ENCODE data around the gene CADPS2. TPM values are rescaled to one million over a fixed set of nuclear protein-coding genes. Genes with fewer than 3 reads are reported as not detected.

CADPS2 gene
- total and polyA plus RNA-seq, 4 donors, result 5.6 to 41.1 (median 11.0) TPM

- WGBS, result 61% methylated on average over 3 of the region's 3 CpGs
- TF ChIP-seq GABPA (IDR thresholded peaks at IDR 0.05 in 1 of 2, conservative IDR thresholded peaks at IDR 0.05 in 1 of 2), result no peak
- no peak overlapping the region for H3K4me3 ChIP-seq (ENCODE audit: low read depth in 1 of 3, low read length in 3 of 3)
- no peak overlapping the region for H3K9ac ChIP-seq (ENCODE audit: low read depth in 1 of 2, low read length in 2 of 2)
- no peaks in the 10 kb centered on the region for H3K4me1 ChIP-seq (ENCODE audit: control insufficient read depth in 4 of 4, insufficient read depth in 4 of 4, low read length in 3 of 4)
- H3K27me3 ChIP-seq (ENCODE audit: control insufficient read depth in 4 of 4, insufficient read depth in 4 of 4, low read length in 3 of 4), result no peaks in the 10 kb centered on the region
- DNase-seq (ENCODE audit: low spot score), result no peak
- no peaks in the 10 kb centered on the region for H3K9me3 ChIP-seq (ENCODE audit: control insufficient read depth in 4 of 4, low read length in 3 of 4)
- H3K27ac ChIP-seq (ENCODE audit: low read depth in 1 of 2, low read length in 2 of 2), result no peak overlapping the region
- H3K36me3 ChIP-seq (ENCODE audit: control insufficient read depth in 4 of 4, insufficient read depth in 3 of 4, low read depth in 1 of 4, low read length in 3 of 4), result no peaks in the 10 kb centered on the region
Measured at GRCh38 chr7:122752583-122752982, 133.7 kb downstream of the CADPS2 start.

DNA sequence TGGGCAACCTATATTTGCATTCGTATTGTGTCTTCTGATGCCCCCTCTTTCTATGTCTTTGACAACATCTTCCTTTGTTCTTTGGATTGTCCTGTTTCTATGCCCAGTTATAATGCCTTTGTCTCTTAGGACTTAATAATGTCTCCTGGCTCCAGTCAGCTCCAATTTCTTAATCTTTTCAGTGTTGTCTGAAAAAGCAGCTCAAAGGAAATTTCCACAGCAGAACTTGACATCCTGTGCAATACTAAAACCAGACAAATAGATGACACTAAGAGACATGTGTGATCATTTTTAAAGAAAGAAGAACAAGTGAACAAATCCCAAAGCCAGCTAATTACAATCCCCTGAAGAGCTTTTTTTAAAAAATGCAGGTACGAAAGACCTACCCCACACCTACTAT, 135.9 kb downstream of the CADPS2 start:
- Histone ChIP-seq H3K4me3 (ENCODE audit: low read depth in 1 of 3, low read length in 3 of 3) (no peak overlapping the region), H3K27me3 (ENCODE audit: control insufficient read depth in 4 of 4, insufficient read depth in 4 of 4, low read length in 3 of 4) (no peaks in the 10 kb centered on the region), H3K4me1 (ENCODE audit: control insufficient read depth in 4 of 4, insufficient read depth in 4 of 4, low read length in 3 of 4) (no peaks in the 10 kb centered on the region), H3K27ac (ENCODE audit: low read depth in 1 of 2, low read length in 2 of 2) (no peak overlapping the region), H3K36me3 (ENCODE audit: control insufficient read depth in 4 of 4, insufficient read depth in 3 of 4, low read depth in 1 of 4, low read length in 3 of 4) (no peaks in the 10 kb centered on the region), H3K9me3 (ENCODE audit: control insufficient read depth in 4 of 4, low read length in 3 of 4) (no peaks in the 10 kb centered on the region), H3K9ac (ENCODE audit: low read depth in 1 of 2, low read length in 2 of 2) (no peak overlapping the region)
- DNase-seq (ENCODE audit: low spot score), result no peak
- WGBS, result 92% methylated on average over 2 of the region's 2 CpGs
- TF ChIP-seq EGR1 (IDR thresholded peaks at IDR 0.05; ENCODE audit: low read depth in 2 of 2) (no peak), TAF1 (conservative IDR thresholded peaks at IDR 0.05) (no peak), RAD21 (IDR thresholded peaks at IDR 0.05) (no peak), SP1 (IDR thresholded peaks at IDR 0.05) (no peak), GABPA (IDR thresholded peaks at IDR 0.05 in 1 of 2, conservative IDR thresholded peaks at IDR 0.05 in 1 of 2) (no peak), HNF4A (conservative IDR thresholded peaks at IDR 0.05) (no peak), YY1 (IDR thresholded peaks at IDR 0.05) (no peak), FOXA1 (IDR thresholded peaks at IDR 0.05) (no peak), RXRA (IDR thresholded peaks at IDR 0.05) (no peak), JUND (IDR thresholded peaks at IDR 0.05) (no peak), NR2F2 (IDR thresholded peaks at IDR 0.05) (no peak), FOXA2 (IDR thresholded peaks at IDR 0.05) (no peak), HNF4G (IDR thresholded peaks at IDR 0.05) (no peak)
- TF ChIP-seq, protein P1, sequence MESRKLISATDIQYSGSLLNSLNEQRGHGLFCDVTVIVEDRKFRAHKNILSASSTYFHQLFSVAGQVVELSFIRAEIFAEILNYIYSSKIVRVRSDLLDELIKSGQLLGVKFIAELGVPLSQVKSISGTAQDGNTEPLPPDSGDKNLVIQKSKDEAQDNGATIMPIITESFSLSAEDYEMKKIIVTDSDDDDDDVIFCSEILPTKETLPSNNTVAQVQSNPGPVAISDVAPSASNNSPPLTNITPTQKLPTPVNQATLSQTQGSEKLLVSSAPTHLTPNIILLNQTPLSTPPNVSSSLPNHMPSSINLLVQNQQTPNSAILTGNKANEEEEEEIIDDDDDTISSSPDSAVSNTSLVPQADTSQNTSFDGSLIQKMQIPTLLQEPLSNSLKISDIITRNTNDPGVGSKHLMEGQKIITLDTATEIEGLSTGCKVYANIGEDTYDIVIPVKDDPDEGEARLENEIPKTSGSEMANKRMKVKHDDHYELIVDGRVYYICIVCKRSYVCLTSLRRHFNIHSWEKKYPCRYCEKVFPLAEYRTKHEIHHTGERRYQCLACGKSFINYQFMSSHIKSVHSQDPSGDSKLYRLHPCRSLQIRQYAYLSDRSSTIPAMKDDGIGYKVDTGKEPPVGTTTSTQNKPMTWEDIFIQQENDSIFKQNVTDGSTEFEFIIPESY (IDR thresholded peaks at IDR 0.05), result no peak
- TF ChIP-seq, protein P2, sequence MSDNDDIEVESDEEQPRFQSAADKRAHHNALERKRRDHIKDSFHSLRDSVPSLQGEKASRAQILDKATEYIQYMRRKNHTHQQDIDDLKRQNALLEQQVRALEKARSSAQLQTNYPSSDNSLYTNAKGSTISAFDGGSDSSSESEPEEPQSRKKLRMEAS (IDR thresholded peaks at IDR 0.05), result no peak
- TF ChIP-seq, protein P3, sequence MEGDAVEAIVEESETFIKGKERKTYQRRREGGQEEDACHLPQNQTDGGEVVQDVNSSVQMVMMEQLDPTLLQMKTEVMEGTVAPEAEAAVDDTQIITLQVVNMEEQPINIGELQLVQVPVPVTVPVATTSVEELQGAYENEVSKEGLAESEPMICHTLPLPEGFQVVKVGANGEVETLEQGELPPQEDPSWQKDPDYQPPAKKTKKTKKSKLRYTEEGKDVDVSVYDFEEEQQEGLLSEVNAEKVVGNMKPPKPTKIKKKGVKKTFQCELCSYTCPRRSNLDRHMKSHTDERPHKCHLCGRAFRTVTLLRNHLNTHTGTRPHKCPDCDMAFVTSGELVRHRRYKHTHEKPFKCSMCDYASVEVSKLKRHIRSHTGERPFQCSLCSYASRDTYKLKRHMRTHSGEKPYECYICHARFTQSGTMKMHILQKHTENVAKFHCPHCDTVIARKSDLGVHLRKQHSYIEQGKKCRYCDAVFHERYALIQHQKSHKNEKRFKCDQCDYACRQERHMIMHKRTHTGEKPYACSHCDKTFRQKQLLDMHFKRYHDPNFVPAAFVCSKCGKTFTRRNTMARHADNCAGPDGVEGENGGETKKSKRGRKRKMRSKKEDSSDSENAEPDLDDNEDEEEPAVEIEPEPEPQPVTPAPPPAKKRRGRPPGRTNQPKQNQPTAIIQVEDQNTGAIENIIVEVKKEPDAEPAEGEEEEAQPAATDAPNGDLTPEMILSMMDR (IDR thresholded peaks at IDR 0.05; ENCODE audit: low read depth, low read length, missing input control), result no peak
- TF ChIP-seq, protein P4, sequence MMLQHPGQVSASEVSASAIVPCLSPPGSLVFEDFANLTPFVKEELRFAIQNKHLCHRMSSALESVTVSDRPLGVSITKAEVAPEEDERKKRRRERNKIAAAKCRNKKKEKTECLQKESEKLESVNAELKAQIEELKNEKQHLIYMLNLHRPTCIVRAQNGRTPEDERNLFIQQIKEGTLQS (IDR thresholded peaks at IDR 0.05), result no peak
- TF ChIP-seq, protein P5, sequence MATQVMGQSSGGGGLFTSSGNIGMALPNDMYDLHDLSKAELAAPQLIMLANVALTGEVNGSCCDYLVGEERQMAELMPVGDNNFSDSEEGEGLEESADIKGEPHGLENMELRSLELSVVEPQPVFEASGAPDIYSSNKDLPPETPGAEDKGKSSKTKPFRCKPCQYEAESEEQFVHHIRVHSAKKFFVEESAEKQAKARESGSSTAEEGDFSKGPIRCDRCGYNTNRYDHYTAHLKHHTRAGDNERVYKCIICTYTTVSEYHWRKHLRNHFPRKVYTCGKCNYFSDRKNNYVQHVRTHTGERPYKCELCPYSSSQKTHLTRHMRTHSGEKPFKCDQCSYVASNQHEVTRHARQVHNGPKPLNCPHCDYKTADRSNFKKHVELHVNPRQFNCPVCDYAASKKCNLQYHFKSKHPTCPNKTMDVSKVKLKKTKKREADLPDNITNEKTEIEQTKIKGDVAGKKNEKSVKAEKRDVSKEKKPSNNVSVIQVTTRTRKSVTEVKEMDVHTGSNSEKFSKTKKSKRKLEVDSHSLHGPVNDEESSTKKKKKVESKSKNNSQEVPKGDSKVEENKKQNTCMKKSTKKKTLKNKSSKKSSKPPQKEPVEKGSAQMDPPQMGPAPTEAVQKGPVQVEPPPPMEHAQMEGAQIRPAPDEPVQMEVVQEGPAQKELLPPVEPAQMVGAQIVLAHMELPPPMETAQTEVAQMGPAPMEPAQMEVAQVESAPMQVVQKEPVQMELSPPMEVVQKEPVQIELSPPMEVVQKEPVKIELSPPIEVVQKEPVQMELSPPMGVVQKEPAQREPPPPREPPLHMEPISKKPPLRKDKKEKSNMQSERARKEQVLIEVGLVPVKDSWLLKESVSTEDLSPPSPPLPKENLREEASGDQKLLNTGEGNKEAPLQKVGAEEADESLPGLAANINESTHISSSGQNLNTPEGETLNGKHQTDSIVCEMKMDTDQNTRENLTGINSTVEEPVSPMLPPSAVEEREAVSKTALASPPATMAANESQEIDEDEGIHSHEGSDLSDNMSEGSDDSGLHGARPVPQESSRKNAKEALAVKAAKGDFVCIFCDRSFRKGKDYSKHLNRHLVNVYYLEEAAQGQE (IDR thresholded peaks at IDR 0.05), result no peak

Data from liver (tissue), 9 donors.